ENCODE data around the gene RMP24.

- TF ChIP-seq CTCF (IDR thresholded peaks at IDR 0.05) = no peak
- TF ChIP-seq POLR2A (IDR thresholded peaks at IDR 0.05) = no peak
These were observed 30.3 kb upstream of the RMP24 start for GRCh38 chr18:35942133-35942532.
